Measurements from ENCODE around the gene TST.

Gene TST

GRCh38 chr22:37019309-37020191 lies at the start of gene TST, which contains the start of gene MPST:
TST (minus strand) TSS chr22:37019447; CDS start chr22:37018732, 715 bp downstream.
MPST (plus strand) TSS chr22:37019742; CDS start chr22:37019837, 95 bp downstream.
- peak; percentile 63 for DNase-seq (ENCODE audit: low spot score)

DNA sequence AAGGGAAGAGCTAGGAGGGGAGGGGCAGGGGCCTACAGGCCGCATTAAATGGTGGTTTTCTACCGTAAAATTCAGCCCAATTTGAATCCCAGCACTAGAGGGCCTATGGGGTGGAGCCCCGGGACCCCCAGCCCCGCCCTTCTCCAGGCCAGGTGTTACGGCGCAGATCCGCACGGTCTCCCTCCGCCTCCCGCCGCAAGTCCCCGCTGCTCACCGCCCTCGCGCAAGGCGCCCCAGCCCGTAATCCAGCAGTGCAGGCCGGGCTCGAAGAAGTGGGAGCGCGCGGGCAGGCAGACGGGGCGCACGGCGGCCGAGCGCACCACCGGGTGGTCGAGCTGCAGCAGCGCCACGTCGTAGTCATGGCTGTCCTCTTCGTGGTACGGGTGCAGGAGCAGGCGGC lies 49.6 kb upstream of the TST start:
- DNase-seq (ENCODE audit: low spot score) = no peak

- no peak for DNase-seq (ENCODE audit: low spot score)
These were observed 48.2 kb upstream of the TST start for GRCh38 chr22:37067428-37067827.

DNA sequence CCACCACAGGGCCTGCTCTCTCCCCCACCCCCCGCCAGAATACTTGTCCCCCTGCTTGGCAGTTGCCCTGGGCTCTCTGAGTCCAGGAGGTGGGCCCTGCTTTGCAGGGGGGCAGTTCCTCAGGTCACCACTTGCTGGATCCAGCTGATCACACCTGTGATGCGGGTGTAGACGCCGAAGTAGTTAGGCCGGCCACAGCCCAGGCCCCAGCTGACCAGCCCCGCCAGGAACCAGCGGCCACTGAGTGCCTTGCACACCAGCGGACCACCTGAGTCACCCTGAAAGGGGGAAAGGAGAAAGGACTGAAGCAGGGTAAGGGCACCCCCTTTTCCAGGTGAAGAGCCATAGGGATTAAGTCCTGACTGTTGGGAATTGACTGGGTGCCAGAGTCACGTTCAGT lies 46.7 kb upstream of the TST start:
- DNase-seq (ENCODE audit: low spot score) = no peak

DNA sequence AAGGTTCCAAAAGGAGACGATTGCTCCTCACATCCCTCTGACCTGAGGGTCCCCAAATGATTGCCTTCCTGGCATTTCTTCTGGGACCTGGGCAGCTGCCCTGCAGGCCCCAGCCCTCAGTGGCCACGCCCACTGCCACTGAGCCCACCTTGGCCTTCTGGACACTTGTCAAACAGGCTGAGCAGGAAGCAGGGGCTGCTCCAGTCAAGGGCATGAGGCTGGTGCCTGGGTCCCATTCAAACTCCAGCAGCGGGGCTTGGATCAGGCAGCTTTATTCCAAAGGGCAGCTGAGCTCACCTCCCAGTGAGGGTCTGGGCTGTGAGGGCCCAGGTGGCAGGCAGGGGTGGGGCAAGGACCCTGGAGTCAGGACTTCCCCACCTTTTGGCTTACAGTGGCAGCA lies 45.9 kb upstream of the TST start:
- no peak for DNase-seq (ENCODE audit: low spot score)

GRCh38 chr22:37064553-37064952 lies 45.3 kb upstream of the TST start:
- no peak for DNase-seq (ENCODE audit: low spot score)

DNA sequence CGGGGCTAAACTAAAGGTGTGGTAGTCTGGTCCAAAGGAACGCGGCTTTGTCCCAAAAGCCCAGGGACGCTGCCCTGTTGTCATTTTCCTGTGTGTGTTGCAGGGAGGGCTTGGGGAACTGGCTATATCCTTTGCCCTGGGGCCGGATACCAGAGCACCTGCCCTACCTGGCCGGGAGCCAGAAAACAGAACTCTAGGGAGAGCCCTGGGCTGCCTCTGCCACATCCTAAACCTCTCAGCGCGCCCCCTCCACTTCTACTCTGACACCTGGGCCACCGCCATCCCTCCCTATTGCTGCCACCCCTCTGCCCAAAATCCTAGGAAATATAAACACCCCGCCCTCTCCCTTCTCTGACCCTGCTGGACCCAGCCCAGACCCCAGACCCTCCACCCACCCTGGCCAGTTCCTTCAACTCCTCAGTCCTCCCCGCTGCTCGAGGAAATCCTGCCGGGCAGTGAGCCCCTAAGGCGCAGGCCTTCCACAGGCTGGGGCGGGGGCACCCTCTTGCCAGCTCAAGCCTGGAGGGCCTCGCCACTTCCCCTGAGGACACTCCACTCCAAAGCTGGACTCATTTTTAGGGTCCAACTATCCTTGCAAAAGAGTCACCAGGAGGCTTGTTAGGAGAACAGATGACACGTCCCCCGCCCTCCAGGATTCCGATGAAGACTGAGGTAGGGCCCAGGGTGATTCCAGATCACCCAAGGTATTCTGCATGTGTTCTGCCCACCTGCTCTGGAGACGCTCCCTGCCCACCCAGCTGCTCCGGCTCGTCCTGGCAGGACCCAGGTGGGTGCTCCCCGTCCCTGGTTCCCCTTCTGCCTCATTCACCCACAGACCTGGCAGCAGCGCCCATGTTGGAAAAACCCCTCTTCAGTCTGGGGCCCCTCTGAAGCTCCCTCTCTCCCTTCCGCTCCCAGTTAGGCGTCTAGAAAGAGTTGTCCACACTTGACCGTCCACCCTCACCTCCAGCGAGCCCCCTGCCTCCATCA lies 44.5 kb upstream of the TST start:
- DNase-seq (ENCODE audit: low spot score) = peak; percentile 43

DNA sequence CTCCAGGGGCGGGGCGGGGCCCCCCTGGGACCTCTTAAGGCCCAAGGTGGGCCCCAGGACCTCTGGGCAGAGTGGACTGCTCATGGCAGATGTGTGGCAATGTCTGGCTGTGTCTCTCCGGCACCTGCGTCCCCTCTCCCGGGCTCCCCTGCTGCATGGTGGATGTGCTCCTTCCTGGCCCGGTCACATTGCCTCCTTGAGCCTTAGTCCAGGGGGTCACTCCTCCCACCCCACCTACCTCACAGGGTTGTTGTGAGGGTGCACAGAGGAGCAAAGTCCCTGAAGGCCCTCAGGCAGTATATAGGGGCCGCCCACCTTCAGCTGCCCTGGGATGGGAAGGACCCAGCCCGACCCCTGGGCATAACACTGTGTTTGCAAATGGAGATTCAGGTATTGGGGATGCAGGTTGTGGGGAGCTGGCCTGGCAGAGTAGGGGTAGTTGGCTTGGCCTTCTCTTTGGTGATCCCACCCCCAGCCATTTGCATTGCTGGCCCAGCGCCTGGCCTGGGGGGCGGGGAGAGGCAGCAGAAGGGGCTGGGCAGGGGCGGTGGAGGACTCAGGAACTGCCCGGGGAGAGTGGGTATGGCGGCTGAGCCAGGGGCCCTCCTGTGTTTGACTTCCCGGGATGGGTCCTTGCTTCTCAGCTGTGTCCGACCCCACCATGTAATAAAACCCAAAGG lies 43.6 kb upstream of the TST start:
- DNase-seq (ENCODE audit: low spot score) = no peak

GRCh38 chr22:37062376-37062675 lies 43.1 kb upstream of the TST start:
- no peak for DNase-seq (ENCODE audit: low spot score)

DNA sequence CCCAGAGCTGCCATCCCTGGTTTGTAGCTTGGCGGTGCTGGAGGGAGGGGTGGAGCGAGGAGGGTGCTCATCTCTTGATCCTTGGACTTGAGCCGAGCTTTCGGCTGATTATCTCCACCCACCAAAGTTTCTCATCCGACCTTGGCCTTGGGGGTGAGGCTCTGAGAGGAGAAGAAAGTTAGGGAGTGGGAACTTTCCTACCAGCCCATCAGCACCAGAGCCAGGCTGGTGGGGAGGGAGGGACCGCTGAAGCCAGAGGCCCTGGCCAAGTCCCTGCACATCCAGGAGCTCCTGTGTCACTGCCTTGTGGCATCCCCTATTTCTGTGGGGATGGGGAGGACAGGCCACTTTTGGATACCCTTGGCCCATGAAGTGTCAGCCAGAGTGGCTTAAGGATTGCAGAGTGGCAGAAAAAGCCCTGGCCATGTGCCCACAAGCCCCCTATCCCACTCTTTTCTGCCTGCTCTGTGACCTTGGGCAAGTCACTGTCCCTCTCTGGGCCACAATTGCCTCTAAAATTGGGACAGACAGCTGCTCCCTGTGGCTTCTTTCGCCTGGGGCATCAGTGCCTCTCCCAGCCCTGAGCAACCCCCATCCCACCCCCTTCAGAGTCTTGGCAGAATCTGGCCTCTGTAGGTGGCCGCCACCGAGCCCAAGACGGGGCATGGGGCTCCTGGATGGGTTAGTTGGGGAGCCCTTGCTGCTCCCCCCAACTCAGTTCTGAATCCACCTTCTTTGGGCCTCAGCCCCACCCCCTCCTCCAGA lies 42.5 kb upstream of the TST start:
- DNase-seq (ENCODE audit: low spot score) = no peak

DNA sequence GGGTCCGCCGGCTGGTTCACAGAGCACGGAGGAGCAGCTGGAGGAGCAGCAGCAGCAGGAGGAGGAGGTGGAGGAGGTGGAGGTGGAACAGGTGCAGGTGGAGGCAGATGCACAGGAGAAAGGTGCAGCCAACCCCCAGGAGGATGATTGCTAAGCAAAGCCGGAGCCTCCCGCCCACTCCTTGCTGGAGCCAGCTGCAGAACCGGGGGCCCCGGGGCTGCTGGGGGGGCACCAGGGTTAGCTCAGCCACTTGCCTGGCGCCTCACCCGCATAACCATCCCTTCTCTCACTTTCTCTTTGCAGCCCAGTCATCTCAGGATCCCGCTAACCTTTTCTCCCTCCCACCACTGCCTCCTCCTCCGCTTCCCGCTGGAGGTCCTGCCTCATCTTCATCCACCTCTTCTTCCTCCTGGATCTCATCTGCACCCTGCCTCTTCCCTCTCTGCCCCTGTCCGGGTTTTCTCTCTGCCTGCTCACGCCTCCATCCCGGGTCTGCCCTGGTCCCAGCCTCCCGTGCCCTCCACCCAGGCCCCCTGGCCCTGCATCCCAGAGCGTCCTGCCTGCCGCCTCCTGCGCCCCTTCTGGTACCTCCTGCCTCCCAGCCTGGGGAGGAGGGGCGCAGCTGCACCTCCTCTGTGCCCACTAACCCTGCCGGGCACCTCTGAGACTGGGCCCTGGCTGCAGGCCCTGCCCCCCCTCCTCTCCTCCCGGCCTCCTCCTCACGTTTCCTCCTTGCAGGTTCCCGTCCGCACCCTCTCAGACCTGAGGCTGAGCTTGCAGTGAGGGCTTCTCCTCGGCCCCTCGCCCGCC lies 41.8 kb upstream of the TST start:
- no peak for DNase-seq (ENCODE audit: low spot score)

DNA sequence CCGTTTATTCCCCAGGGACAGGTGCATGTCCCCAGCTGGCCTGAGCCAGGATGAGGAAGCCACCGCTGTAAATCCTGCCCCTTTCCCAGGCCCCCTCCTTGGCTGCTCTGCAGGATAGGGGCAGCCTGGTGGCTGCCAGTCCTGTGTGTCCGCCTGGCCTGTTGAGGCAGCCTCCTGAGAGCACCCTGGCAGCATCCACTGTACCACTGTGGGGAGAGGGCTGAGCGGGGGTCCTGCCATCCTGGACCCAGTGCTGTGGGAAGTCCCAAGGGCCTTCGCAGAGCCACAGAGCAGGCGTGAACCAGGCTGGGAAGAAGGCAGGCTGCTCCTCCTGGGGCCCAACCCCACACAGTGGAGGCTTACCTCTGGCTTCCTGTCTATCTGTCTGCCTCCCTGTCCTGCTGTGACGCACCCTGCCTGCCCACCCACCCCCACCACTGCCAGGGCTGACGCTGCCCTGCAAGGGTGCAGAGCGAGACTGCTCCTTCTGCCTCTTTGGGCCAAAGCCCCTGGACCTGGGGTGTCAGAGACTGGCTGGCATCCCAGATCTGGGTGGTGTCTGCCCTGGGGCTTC lies 40.7 kb upstream of the TST start:
- no peak for DNase-seq (ENCODE audit: low spot score)

DNA sequence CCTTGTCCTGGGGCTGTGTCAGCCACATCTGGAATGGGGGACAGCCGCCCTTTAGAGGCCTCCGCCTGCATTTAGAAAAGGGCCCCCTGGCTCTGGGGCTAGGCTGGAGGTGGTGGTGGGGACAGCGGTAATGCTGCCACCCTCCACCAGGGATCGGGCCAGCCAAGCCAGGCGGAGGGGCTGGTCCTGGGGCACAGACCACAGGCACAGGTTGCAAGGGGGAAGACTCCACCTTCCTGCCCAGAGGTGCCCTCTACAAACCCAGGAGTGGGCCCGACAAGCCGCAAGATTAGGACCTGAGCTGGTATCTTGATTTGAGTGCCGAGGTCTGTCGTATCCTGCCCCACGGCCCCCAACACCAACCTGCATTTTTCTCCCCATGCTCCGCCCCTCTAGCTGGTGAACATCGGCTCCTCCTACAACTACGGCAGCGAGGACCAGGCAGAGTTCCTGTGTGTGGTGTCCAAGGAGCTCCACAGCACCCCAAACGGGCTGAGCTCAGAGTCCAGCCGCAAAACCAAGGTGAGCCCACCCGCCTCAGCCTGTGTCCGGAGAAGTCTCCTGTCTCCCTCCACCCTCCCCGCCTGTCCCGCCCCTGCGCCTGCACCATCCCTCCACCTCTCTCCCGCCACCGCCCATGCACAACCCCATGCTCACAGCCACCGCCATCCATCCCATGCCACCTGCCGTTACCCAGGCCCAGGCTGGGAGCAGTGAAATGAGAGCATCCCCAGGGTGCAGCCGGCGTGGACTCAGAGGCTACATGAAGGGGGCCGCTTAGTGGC lies 39.9 kb upstream of the TST start:
- DNase-seq (ENCODE audit: low spot score) = no peak

GRCh38 chr22:37057796-37058510 lies 38.7 kb upstream of the TST start:
- DNase-seq (ENCODE audit: low spot score) = no peak

- DNase-seq (ENCODE audit: low spot score) = no peak
These were observed 38.0 kb upstream of the TST start for GRCh38 chr22:37057226-37057625.

DNA sequence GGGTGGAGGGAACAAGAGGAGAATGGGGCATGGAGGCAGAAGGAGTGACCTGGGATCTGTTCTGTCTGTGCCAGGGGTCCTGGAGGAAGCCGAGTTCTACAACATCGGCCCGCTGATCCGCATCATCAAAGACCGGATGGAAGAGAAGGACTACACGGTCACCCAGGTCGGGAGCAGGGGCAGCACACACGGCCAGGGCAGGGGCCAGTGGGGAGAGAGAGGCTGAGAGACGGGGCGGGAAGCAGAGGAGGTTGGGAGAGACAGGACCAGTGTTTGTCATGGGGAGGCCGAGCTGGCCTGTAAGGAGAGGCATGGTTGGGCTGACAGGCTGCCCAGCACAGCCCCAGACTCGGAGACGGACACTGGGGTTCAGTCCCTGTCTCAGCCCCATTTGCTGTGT lies 37.0 kb upstream of the TST start:
- no peak for DNase-seq (ENCODE audit: low spot score)

- no peak for DNase-seq (ENCODE audit: low spot score)
These were observed 35.5 kb upstream of the TST start for GRCh38 chr22:37054600-37055365.

DNA sequence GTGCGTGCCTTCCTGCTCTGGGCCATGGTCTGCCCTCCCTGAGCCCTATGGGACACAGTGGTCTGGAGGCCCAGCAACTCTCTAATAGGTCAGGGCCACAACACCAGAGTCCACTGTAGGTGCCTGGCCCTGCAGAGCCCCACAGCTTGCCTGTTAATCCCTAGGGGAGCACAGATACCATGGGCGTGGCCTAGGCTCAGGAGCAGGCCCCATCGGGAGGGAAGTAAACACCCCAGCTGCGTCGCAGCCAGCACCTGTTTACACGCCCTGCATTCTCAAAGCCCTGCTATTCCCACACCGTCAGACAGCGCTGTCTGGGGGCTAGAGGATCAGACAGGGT lies 34.8 kb upstream of the TST start:
- peak; percentile 45 for DNase-seq (ENCODE audit: low spot score)
